Mesenchymal stem cell (in vitro differentiated cells and primary cell): ENCODE data around the gene GTF2H3.

Source experiments
- DNase-seq: peaks from one replicate; pipeline ENCODE4 v3.0.0-alpha.2; 2013
- H2AFZ ChIP-seq: one replicate; pipeline ENCODE4 v1.6.1; 2013; ENCODE audit warnings: low read depth, mild to moderate bottlenecking, control low read depth, inconsistent platforms, low read length, moderate library complexity
- H2AK5ac ChIP-seq: 2 replicates; pipeline ENCODE4 v1.6.1; 2013; ENCODE audit warnings: low read length, moderate library complexity, mild to moderate bottlenecking, inconsistent platforms; ENCODE audit not compliant: severe bottlenecking
- H2BK120ac ChIP-seq: one replicate; pipeline ENCODE4 v1.6.1; 2013; ENCODE audit warnings: low read depth, mild to moderate bottlenecking, inconsistent platforms, low read length, moderate library complexity
- H2BK12ac ChIP-seq, 2 experiments: one replicate each; pipeline ENCODE4 v1.6.1; 2013; ENCODE audit warnings: inconsistent platforms in 2 of 2, low read length in 2 of 2, mild to moderate bottlenecking in 2 of 2, moderate library complexity in 2 of 2, control low read depth in 1 of 2
- H2BK15ac ChIP-seq: one replicate; pipeline ENCODE4 v1.6.1; 2013; ENCODE audit warnings: mild to moderate bottlenecking, low read depth, inconsistent platforms; ENCODE audit not compliant: poor library complexity, severe bottlenecking
- H2BK5ac ChIP-seq: 2 replicates; pipeline ENCODE4 v1.6.1; 2013; ENCODE audit warnings: low read depth, mild to moderate bottlenecking, low read length, control low read depth, inconsistent platforms; ENCODE audit not compliant: poor library complexity, severe bottlenecking
- H3K14ac ChIP-seq, 2 experiments: one replicate each; pipeline ENCODE4 v1.6.1; 2013; ENCODE audit warnings: inconsistent platforms in 2 of 2, low read length in 2 of 2, control low read depth in 1 of 2, mild to moderate bottlenecking in 1 of 2, moderate library complexity in 1 of 2
- H3K18ac ChIP-seq, 2 experiments: one replicate each; pipeline ENCODE4 v1.6.1; 2013; ENCODE audit warnings: inconsistent platforms in 2 of 2, low read length in 2 of 2, control low read depth in 1 of 2, low read depth in 1 of 2, mild to moderate bottlenecking in 1 of 2
- H3K23ac ChIP-seq, 2 experiments: one replicate each; pipeline ENCODE4 v1.6.1; 2013; ENCODE audit warnings: inconsistent platforms in 2 of 2, low read length in 2 of 2, mild to moderate bottlenecking in 2 of 2, moderate library complexity in 2 of 2, control low read depth in 1 of 2
- H3K27ac ChIP-seq: 2 replicates; pipeline ENCODE4 v1.5.1; 2013; ENCODE audit warnings: mild to moderate bottlenecking, moderate library complexity, low read length, control low read depth, inconsistent platforms; ENCODE audit not compliant: poor library complexity, severe bottlenecking
- H3K27me3 ChIP-seq, 2 experiments: 2 replicates each; pipeline versions ENCODE4 v1.6.1 to v1.7.0; 2013; ENCODE audit warnings: low read length in 2 of 2, mild to moderate bottlenecking in 2 of 2, moderate library complexity in 2 of 2, control low read depth in 1 of 2, inconsistent platforms in 1 of 2; ENCODE audit not compliant: control insufficient read depth in 1 of 2, insufficient read depth in 1 of 2
- H3K36me3 ChIP-seq, 2 experiments: 2 replicates each; pipeline versions ENCODE4 v1.6.1 to v1.7.0; 2013; ENCODE audit warnings: low read length in 2 of 2, control low read depth in 1 of 2, inconsistent platforms in 1 of 2, low read depth in 1 of 2, mild to moderate bottlenecking in 1 of 2; ENCODE audit not compliant: insufficient read depth in 2 of 2, control insufficient read depth in 1 of 2
- H3K4ac ChIP-seq, 2 experiments: one replicate each; pipeline ENCODE4 v1.6.1; 2013; ENCODE audit warnings: inconsistent platforms in 2 of 2, low read length in 2 of 2, mild to moderate bottlenecking in 2 of 2, moderate library complexity in 2 of 2, control low read depth in 1 of 2, low read depth in 1 of 2
- H3K4me1 ChIP-seq: 2 replicates; pipeline ENCODE4 v1.6.1; 2013; ENCODE audit warnings: low read depth, low read length, control low read depth; ENCODE audit not compliant: control insufficient read depth, insufficient read depth
- H3K4me2 ChIP-seq: 2 replicates; pipeline ENCODE4 v1.6.1; 2013; ENCODE audit warnings: low read length, mild to moderate bottlenecking, inconsistent platforms; ENCODE audit not compliant: poor library complexity, severe bottlenecking
- H3K4me3 ChIP-seq, 2 experiments: 2 replicates each; pipeline versions ENCODE4 v1.5.1 to v1.7.0; 2013; ENCODE audit warnings: low read length in 2 of 2, mild to moderate bottlenecking in 2 of 2, control low read depth in 1 of 2, low read depth in 1 of 2; ENCODE audit not compliant: insufficient read depth in 1 of 2
- H3K79me1 ChIP-seq: replicated peaks from 2 replicates; pipeline ENCODE4 v1.6.1; 2013; ENCODE audit warnings: mild to moderate bottlenecking, control low read depth, low read length, inconsistent platforms; ENCODE audit not compliant: poor library complexity, severe bottlenecking
- H3K9ac ChIP-seq: 2 replicates; pipeline ENCODE4 v1.7.0; 2013; ENCODE audit warnings: mild to moderate bottlenecking, low read length, moderate library complexity
- H3K9me3 ChIP-seq: 2 replicates; pipeline ENCODE4 v1.7.0; 2013; ENCODE audit warnings: mild to moderate bottlenecking, low read length; ENCODE audit not compliant: control insufficient read depth
- H4K8ac ChIP-seq: one replicate; pipeline ENCODE4 v1.6.1; 2013; ENCODE audit warnings: inconsistent platforms, mild to moderate bottlenecking, low read length, moderate library complexity
- H4K91ac ChIP-seq: one replicate; pipeline ENCODE4 v1.6.1; 2013; ENCODE audit warnings: mild to moderate bottlenecking, low read length, inconsistent platforms
- WGBS: methylation state at CpG from one replicate; pipeline ENCODE4 v1.1.7; 2013; ENCODE audit warnings: mixed read lengths; 5-methylcytosine and 5-hydroxymethylcytosine counted together

GTF2H3 gene

DNA sequence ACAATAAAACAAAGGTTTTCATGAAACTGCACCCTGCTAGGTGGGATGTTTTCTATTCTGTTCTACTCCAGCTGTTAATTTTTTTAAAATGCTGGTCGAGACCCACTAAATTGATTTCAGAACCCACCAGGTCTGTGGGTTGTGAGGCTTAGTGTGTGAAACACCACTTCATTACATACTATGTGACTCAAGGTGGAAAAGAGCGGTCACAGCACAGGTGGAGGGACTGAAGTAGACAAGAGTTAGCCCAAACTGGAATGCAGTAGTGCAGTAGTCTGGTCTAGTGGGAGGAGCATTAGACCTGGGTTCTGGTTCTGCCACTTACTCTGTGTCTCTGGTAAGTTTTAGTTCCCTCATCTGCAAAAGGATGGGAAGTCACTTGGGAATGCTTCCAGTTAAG is 19.5 kb upstream of the GTF2H3 start:
- Histone ChIP-seq H2BK12ac (no peak overlapping the region), H2BK5ac (no peak overlapping the region), H3K27me3 (no peaks in the 10 kb centered on the region), H3K9me3 (no peaks in the 10 kb centered on the region), H3K4me2 (no peak overlapping the region), H4K8ac (no peak overlapping the region), H3K23ac (no peak overlapping the region), H3K9ac (peak overlapping the region; percentile 47), H3K18ac (no peak overlapping the region), H3K36me3 (peaks cover 55 to 89% of the 10 kb centered on the region in 2 experiments), H2AFZ (no peak overlapping the region), H3K4me1 (no peaks in the 10 kb centered on the region), H3K14ac (no peak overlapping the region), H3K79me1 (peaks cover 24% of the 10 kb centered on the region), H3K4me3 (no peak overlapping the region), H4K91ac (no peak overlapping the region), H2BK120ac (no peak overlapping the region), H2BK15ac (no peak overlapping the region), H3K4ac (no peak overlapping the region), H3K27ac (no peak overlapping the region), H2AK5ac (no peak overlapping the region)
- DNase-seq, result no peak
- WGBS, result 100% methylated on average over 2 of the region's 2 CpGs

DNA sequence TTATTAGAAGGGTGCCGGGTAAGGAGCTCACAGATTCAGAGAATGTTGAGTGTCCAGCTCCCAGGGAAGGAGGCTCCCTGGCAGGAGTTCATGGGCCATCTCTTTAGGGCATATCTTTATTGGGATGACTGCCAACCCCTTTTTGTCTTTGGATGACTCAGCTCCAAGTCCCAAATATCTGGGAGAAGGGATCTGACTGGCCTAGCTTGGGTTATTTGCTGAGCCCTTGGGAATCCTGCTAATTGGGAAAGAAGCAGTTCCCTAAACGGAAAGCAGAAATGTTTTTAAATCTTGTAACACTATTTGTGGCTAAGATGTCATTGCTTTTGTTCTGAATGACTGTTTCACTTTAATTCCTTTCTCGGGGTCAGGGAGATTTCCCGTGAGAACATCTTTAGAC is 19.1 kb upstream of the GTF2H3 start:
- Histone ChIP-seq H3K4me1 (no peaks in the 10 kb centered on the region), H2BK120ac (no peak overlapping the region), H3K18ac (no peak overlapping the region), H2AK5ac (no peak overlapping the region), H3K36me3 (peaks cover 52 to 89% of the 10 kb centered on the region in 2 experiments), H2BK5ac (no peak overlapping the region), H3K14ac (no peak overlapping the region), H3K4ac (no peak overlapping the region), H3K79me1 (peaks cover 24% of the 10 kb centered on the region), H3K9me3 (no peaks in the 10 kb centered on the region), H2BK15ac (no peak overlapping the region), H3K23ac (no peak overlapping the region), H3K9ac (peak overlapping the region; percentile 47), H4K8ac (no peak overlapping the region), H3K27ac (no peak overlapping the region), H2BK12ac (no peak overlapping the region), H3K27me3 (no peaks in the 10 kb centered on the region), H2AFZ (no peak overlapping the region), H3K4me2 (no peak overlapping the region), H4K91ac (no peak overlapping the region), H3K4me3 (peak overlapping the region in 1 of 2 experiments; percentile 41)
- no peak for DNase-seq
- 84% methylated on average over 4 of the region's 4 CpGs for WGBS

DNA sequence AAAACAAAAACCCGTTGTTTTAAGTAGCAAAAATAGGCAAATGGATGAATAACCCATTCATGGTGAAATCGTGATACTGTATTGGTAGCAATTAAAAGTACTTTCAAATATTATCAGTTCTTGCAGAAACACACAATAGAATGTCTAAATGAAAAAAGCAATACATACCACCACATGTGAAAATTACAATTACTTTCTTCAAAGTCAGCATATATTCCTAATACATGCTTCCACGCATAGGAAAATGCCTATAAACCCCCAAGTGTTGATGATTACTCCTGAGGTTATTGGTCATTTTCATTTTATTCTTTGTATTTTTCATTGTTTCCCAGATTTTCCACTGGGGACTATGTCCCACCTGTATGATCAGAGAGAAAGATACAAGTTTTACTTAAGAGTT is 16.5 kb upstream of the GTF2H3 start:
- Histone ChIP-seq H3K4ac (no peak overlapping the region), H3K9ac (no peak overlapping the region), H2BK5ac (no peak overlapping the region), H2BK12ac (no peak overlapping the region), H2BK120ac (no peak overlapping the region), H4K91ac (no peak overlapping the region), H4K8ac (no peak overlapping the region), H2AFZ (no peak overlapping the region), H3K4me1 (no peaks in the 10 kb centered on the region), H3K27ac (no peak overlapping the region), H3K27me3 (no peaks in the 10 kb centered on the region), H3K14ac (no peak overlapping the region), H2BK15ac (no peak overlapping the region), H3K79me1 (peaks cover 15% of the 10 kb centered on the region), H3K23ac (no peak overlapping the region), H2AK5ac (no peak overlapping the region), H3K4me3 (no peak overlapping the region), H3K9me3 (no peaks in the 10 kb centered on the region), H3K36me3 (peaks cover 46 to 92% of the 10 kb centered on the region in 2 experiments), H3K4me2 (no peak overlapping the region), H3K18ac (no peak overlapping the region)
- no CpG with 5 or more reads among the region's 3 CpGs for WGBS
- DNase-seq, result no peak

DNA sequence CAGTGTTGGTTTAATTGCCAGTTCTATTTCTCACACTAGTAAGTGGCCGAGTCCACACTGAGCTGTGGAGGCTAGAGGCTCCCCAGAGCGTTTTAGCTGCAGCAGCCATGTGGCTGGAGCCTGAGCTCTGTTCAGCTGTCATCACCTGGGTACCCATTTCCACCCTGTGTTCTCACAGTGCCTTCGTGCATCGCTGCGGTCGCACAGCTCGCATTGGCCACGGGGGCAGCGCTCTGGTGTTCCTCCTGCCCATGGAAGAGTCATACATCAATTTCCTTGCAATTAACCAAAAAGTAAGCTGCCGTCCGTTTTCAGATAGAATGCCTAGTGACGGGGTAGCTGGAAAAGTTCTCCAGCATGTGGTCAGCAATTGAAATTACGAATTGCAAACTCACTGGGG is 16.0 kb upstream of the GTF2H3 start:
- Histone ChIP-seq H3K4me3 (no peak overlapping the region), H2BK15ac (no peak overlapping the region), H2BK12ac (no peak overlapping the region), H3K4ac (no peak overlapping the region), H3K27ac (no peak overlapping the region), H3K23ac (no peak overlapping the region), H4K91ac (no peak overlapping the region), H3K9me3 (no peaks in the 10 kb centered on the region), H3K18ac (no peak overlapping the region), H3K4me1 (no peaks in the 10 kb centered on the region), H3K14ac (no peak overlapping the region), H3K79me1 (peaks cover 17% of the 10 kb centered on the region), H4K8ac (no peak overlapping the region), H3K4me2 (no peak overlapping the region), H2BK120ac (no peak overlapping the region), H3K9ac (no peak overlapping the region), H2AK5ac (no peak overlapping the region), H2BK5ac (no peak overlapping the region), H3K36me3 (peaks cover 49 to 92% of the 10 kb centered on the region in 2 experiments), H3K27me3 (no peaks in the 10 kb centered on the region), H2AFZ (no peak overlapping the region)
- DNase-seq, result no peak
- WGBS, result 91% methylated on average over 13 of the region's 13 CpGs
